Kidney (tissue), 14 donors: ENCODE results near the gene LRCH3. TPM values are rescaled to one million over a fixed set of nuclear protein-coding genes. Genes with fewer than 3 reads are reported as not detected.

Experiments
- DNase-seq, 5 donors: peaks; one replicate each; pipeline ENCODE4 v3.0.0-alpha.2; 2013 to 2020
- FAIRE-seq: peaks from 2 replicates; lab custom pipeline; 2012; peaks lifted over from hg19 to GRCh38; lab: Jason Lieb, UNC
- H3K27ac ChIP-seq, 2 donors: one replicate each; pipeline ENCODE4 v1.7.0; 2013; ENCODE audit warnings: low read depth in 2 of 2, low read length in 2 of 2, inconsistent platforms in 1 of 2
- H3K27me3 ChIP-seq: one replicate; pipeline ENCODE4 v1.7.1; 2013; ENCODE audit warnings: low read length, inconsistent platforms; ENCODE audit not compliant: control insufficient read depth, insufficient read depth
- H3K36me3 ChIP-seq, 3 donors: one replicate each; pipeline versions ENCODE4 v1.7.0 to v1.7.1; 2013; ENCODE audit warnings: low read length in 3 of 3, control low read depth in 1 of 3, inconsistent platforms in 1 of 3; ENCODE audit not compliant: insufficient read depth in 3 of 3, control insufficient read depth in 2 of 3
- H3K4me1 ChIP-seq, 3 donors: one replicate each; pipeline versions ENCODE4 v1.7.0 to v1.7.1; 2013; ENCODE audit warnings: low read length in 3 of 3, inconsistent platforms in 1 of 3, low read depth in 1 of 3; ENCODE audit not compliant: control insufficient read depth in 2 of 3, insufficient read depth in 2 of 3
- H3K4me3 ChIP-seq, 3 donors: one replicate each; pipeline versions ENCODE4 v1.7.0 to v1.8.1; 2013; ENCODE audit warnings: low read length in 3 of 3, control low read depth in 1 of 3, inconsistent platforms in 1 of 3
- H3K9ac ChIP-seq, 3 donors: one replicate each; pipeline versions ENCODE4 v1.7.0 to v1.7.1; 2013; ENCODE audit warnings: low read length in 3 of 3, control low read depth in 1 of 3, inconsistent platforms in 1 of 3
- H3K9me3 ChIP-seq, 3 donors: one replicate each; pipeline versions ENCODE4 v1.7.0 to v1.7.1; 2013; ENCODE audit warnings: low read length in 3 of 3, control low read depth in 1 of 3, inconsistent platforms in 1 of 3; ENCODE audit not compliant: control insufficient read depth in 2 of 3, insufficient read depth in 1 of 3
- CTCF ChIP-seq: IDR thresholded peaks from 3 replicates; pipeline ENCODE4 v1.5.1; 2012; ENCODE audit warnings: mild to moderate bottlenecking, moderate library complexity, borderline replicate concordance; ENCODE audit not compliant: insufficient read depth; ENCODE audit errors: extremely low read depth
- intact Hi-C: fragments of 100-400 bp; cut with DNase I; formaldehyde crosslinking; loops from one replicate; pipeline ENCODE4 v1.11.1; 2022
- polyA plus RNA-seq: library from polyadenylated mRNA; stranded (reverse); fragments of 350-450 nt; fragmentation: Illumina TruSeq; extraction: RNeasy Lipid Tissue Mini Kit (QIAGEN cat#74804); gene quantifications from one replicate; pipeline ENCODE4 v1.2.3, GENCODE V29; 2014; ENCODE audit warnings: low read depth, low replicate concordance; ENCODE audit not compliant: insufficient read depth
- total RNA-seq: library from RNA; stranded (reverse); fragmentation: NEBNext Ultra II Directional; extraction: Animal tissue kit (Norgen Biotek cat#: 25700); gene quantifications from one replicate; pipeline ENCODE4 v1.2.1, GENCODE V29; 2021
- donor health status: control.
- donor health status: control.
- donor health status: control.
- donor health status: control.
- donor health status: control.
- donor health status: DM: yes; HTN: yes; CAD: no.
- donor health status: Normal renal cell carcinoma (clear cell type).

LRCH3 gene
- total and polyA plus RNA-seq, 2 donors from 2014 or later = 11.6 to 52.0 TPM

DNA sequence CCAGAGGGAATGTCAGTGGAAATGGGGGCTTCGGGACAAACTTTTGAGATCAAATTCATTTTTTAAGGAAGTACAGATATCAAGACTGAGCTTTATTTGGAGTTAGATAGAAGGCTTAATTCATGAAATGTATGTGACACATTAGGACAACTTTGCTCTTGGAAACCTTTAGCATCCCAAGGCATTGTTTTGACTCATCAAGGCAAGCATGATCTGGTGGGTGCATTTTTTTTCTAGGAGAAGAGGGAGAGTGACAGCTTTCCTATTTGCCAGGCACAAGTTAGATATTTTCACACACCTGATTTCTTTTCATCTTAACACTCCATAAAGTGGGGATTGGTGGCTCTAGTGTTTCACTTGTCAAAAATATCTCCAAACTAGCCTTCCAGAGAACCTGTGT, 97.5 kb downstream of the LRCH3 start:
- Histone ChIP-seq H3K4me3 (no peak overlapping the region), H3K9ac (no peak overlapping the region), H3K36me3 (peaks cover 0 to 2% (median 0%) of the 10 kb centered on the region in 3 donors), H3K27me3 (no peaks in the 10 kb centered on the region), H3K9me3 (no peaks in the 10 kb centered on the region), H3K4me1 (no peaks in the 10 kb centered on the region), H3K27ac (no peak overlapping the region)
- intact Hi-C loops = no loop called here
- no peak for FAIRE-seq
- no peak for DNase-seq
- no peak for TF ChIP-seq CTCF

GRCh38 chr3:197889204-197889930, 98.3 kb downstream of the LRCH3 start:
- FAIRE-seq (no peak), DNase-seq (no peak)
- H3K36me3 ChIP-seq = no peaks in the 10 kb centered on the region
- TF ChIP-seq CTCF = no peak
- H3K27me3 ChIP-seq = no peaks in the 10 kb centered on the region
- H3K9ac ChIP-seq = no peak overlapping the region
- H3K9me3 ChIP-seq = no peaks in the 10 kb centered on the region
- no peak overlapping the region for H3K4me3 ChIP-seq
- H3K4me1 ChIP-seq = no peaks in the 10 kb centered on the region
- intact Hi-C loops = no loop called here
- no peak overlapping the region for H3K27ac ChIP-seq

DNA sequence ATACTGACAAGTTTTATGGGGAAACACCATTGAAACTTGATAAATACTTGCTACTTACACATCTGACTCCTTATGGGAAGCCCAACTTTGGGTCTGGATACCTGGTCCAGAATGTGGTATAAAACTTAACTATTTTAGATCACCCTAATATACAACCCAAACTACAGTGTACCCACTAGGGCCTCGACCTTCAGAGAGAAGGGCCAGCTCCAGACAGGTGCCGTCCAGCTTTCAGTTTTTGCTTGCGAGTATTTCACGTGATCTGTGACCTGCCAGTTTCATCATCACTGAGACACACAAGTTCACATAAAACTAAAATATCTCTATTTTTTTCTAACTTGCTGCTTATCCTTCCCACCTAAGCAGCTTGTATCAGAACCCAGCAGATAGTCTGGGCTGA, 99.6 kb downstream of the LRCH3 start:
- Histone ChIP-seq H3K9me3 (no peaks in the 10 kb centered on the region), H3K27ac (no peak overlapping the region), H3K9ac (no peak overlapping the region), H3K4me3 (no peak overlapping the region), H3K4me1 (no peaks in the 10 kb centered on the region), H3K27me3 (no peaks in the 10 kb centered on the region), H3K36me3 (no peaks in the 10 kb centered on the region)
- no peak for TF ChIP-seq CTCF
- DNase-seq (no peak), FAIRE-seq (no peak)
- intact Hi-C loops = no loop called here
